GM19467 (cell line): Measurements from ENCODE around the gene NET1.

Experiments used
- ATAC-seq: cut with Tn5 transposase; IDR thresholded peaks from one replicate; pipeline ENCODE4 v1.9.1; 2021; ENCODE audit warnings: mild to moderate bottlenecking, moderate library complexity; ENCODE audit not compliant: unreplicated experiment

Gene NET1

GRCh38 chr10:5479481-5480161 lies 67.3 kb downstream of the NET1 start:
- ATAC-seq: no peak

GRCh38 chr10:5480162-5480941 lies 68.0 kb downstream of the NET1 start:
- no peak for ATAC-seq

GRCh38 chr10:5481121-5481520 lies 68.8 kb downstream of the NET1 start:
- ATAC-seq: no peak

GRCh38 chr10:5482016-5482415 lies 69.7 kb downstream of the NET1 start:
- ATAC-seq: no peak

- no peak for ATAC-seq
Observed at GRCh38 chr10:5484205-5484604, 71.8 kb downstream of the NET1 start.

- ATAC-seq: no peak
Observed at GRCh38 chr10:5485290-5485689, 72.9 kb downstream of the NET1 start.

- no peak for ATAC-seq
Observed at GRCh38 chr10:5485948-5486852, 73.8 kb downstream of the NET1 start.

- ATAC-seq: no peak
Observed at GRCh38 chr10:5486853-5487235, 74.5 kb downstream of the NET1 start.

- ATAC-seq: no peak
Observed at GRCh38 chr10:5488272-5489161, 76.2 kb downstream of the NET1 start.

- ATAC-seq: no peak
Observed at GRCh38 chr10:5490032-5490431, 77.7 kb downstream of the NET1 start.

GRCh38 chr10:5490698-5491464 lies 78.5 kb downstream of the NET1 start:
- ATAC-seq: no peak

- no peak for ATAC-seq
Observed at GRCh38 chr10:5491477-5491876, 79.1 kb downstream of the NET1 start.

GRCh38 chr10:5492322-5492855 lies 80.0 kb downstream of the NET1 start:
- no peak for ATAC-seq

GRCh38 chr10:5492929-5493576 lies 80.7 kb downstream of the NET1 start:
- ATAC-seq: no peak

- no peak for ATAC-seq
Observed at GRCh38 chr10:5493691-5494090, 81.3 kb downstream of the NET1 start.

- no peak for ATAC-seq
Observed at GRCh38 chr10:5494611-5495010, 82.3 kb downstream of the NET1 start.

GRCh38 chr10:5496261-5497250 lies 84.2 kb downstream of the NET1 start:
- ATAC-seq: no peak

- no peak for ATAC-seq
Observed at GRCh38 chr10:5497289-5497688, 84.9 kb downstream of the NET1 start.
